Testis (tissue), 2 donors: ENCODE measurements around the gene ERBB2.

ENCODE experiments used
- CTCF ChIP-seq, 3 experiments: fragments of 450-650 bp in 2 of 3; fragments of 200-600 bp in 1 of 3; sonication (generic) in 1 of 3; IDR thresholded peaks; one replicate each; pipeline ENCODE4 v1.5.1; 2016 to 2019; ENCODE audit warnings: antibody characterized with exemption in 3 of 3, mild to moderate bottlenecking in 2 of 3, moderate library complexity in 1 of 3
- POLR2A ChIP-seq: fragments of 450-650 bp; IDR thresholded peaks from one replicate; pipeline ENCODE4 v1.6.1; 2017; ENCODE audit warnings: antibody characterized with exemption, mild to moderate bottlenecking, moderate library complexity

DNA sequence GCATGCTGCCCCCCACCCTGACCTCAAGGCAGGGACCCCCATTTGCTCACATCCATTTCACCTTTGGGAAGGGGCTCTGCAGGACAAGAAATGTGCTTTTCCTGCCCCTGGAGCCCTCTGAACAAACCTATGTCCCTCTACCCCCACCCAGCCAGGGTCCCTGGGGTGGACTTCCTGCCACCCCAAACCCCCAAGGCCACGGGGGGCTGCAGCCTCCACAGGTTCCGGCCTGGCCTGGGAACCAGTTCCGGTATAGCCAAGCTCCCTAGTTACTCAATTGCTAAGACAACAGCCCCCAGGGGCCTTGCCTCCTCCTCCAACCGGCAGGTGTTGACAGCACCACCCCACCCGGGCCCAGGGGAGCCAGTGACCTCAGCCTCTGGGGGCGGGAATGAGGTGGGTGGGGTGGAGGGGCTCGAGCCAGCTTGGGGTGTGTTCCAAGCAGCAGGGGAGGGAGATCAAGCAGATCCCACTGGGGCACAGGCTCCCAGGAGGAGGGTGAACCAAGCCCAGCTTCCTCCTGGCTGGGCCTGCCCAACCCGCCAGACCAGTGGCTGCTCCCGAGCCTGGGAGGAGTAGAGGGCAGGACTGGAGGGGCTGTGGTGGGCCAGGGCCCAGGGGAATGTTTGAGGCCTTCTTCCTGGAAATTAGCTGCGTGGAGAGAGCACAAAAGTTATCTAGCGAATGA lies 25.0 kb upstream of the ERBB2 start:
- no peak for TF ChIP-seq CTCF (IDR thresholded peaks at IDR 0.05)
- no peak for TF ChIP-seq POLR2A
